ENCODE results near the gene SYNPO2. TPM values are rescaled to one million over a fixed set of nuclear protein-coding genes. Genes with fewer than 3 reads are reported as not detected.
A peak's percentile ranks its signal among the peaks of the same experiment; 100 is the strongest.

Gene SYNPO2
- total RNA-seq, 1 donor from 2014 or later, result 381 TPM

DNA sequence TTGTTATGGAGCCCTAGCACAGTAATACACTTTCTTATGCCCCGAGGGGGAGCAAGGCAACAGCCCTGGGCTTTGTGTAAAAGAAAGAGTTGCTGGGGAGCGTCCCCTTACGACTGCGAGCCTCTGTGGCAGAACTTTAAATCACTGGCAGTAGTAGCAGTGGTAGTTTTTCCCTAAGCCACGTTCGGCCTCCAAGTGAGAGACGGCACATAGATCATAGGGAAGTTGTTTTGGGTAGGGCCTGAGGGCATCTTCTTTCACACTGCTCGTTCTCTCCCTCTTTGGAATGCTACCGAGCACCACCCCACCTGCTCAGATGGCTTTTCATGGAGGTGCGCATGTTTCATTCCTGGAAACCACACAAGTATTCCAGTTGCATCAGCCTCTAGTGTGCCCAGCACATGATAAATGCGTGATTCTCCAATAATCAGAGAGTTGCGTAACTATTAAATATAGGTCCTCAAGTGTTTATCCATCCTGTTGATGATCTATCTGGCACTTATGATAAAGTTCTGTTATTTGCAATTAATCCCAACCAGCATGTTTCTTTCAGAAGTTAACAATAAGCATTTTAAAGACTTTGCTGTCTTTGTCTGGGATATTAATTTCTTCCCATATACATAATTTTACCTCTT, 7.0 kb upstream of the SYNPO2 start:
- DNase-seq (ENCODE audit: low spot score), result no peak

DNA sequence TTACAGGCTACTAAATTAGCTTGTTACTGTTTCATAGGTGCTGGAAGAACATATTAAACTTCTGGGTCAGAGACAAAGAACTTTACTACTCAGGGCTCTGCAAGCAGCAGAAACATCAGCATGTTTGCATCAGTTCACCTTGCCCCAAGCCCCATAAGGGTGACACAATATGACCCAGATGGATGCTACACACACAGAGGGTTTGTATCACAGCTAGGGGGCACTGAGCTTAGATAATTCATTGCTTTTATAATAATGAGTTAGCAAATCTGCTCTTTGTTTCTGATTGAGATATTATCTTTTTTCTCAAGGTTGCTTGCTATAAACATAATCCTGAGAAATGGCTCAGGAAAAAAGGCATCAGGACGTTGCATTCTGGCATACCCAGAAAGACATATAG, 4.8 kb upstream of the SYNPO2 start:
- no peak for DNase-seq (ENCODE audit: low spot score)

DNA sequence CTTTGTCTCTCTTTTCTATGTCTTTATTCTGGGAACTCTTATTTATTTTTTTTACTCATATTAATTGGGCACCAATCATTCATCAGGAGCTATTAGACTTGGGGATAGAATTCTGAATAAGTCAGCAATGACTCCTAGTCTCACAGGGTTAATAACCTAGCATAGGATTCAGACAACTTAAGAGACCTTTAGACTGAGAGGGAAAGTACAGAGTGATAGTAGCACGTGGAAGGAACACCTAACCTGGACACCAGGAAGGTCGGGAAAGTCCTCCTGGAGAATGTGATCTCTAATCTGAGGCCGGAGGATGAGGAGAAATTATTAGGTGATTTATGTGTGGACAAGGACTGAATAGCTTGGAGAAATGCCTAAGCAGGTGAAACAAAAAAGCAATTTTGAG, 3.9 kb upstream of the SYNPO2 start:
- no peak for DNase-seq (ENCODE audit: low spot score)

DNA sequence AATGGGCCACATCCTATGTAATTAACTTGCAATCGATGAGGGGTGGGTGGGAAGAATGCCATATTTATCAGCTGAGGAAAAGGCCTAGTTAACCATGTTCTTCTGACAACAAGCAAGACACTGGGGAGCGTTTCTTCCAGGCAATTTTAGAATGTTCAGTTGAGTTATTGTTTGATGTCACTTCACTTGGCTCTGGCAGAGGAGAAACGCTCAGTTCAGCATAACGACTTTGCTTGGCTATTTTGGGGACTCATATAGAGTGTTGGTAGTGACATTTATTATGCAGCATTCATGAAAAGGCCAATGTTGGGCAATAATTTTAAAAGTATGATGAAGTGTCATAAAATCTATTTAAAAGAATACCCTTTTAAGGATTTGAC, 648 bp downstream of the SYNPO2 start:
- no peak for DNase-seq (ENCODE audit: low spot score)

DNA sequence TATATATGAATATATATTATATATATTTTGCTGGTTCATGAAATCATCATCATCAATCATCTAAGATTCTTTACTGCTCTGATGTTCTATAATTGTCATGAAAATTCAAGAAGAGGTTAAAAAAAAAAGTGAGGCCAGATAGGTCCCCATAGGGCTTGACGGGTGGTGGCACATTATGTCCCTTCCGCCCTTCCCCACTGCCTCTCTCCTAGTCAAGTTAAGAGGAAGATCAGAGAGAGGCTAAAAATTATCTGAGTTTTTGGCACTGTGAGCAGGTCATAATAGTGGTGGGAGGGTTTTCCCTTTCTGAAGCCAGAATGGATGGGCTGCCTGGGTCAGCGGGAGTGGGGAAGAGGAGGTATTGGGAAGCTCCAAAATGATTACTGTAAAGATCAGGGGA, 5.4 kb downstream of the SYNPO2 start:
- no peak for DNase-seq (ENCODE audit: low spot score)

DNA sequence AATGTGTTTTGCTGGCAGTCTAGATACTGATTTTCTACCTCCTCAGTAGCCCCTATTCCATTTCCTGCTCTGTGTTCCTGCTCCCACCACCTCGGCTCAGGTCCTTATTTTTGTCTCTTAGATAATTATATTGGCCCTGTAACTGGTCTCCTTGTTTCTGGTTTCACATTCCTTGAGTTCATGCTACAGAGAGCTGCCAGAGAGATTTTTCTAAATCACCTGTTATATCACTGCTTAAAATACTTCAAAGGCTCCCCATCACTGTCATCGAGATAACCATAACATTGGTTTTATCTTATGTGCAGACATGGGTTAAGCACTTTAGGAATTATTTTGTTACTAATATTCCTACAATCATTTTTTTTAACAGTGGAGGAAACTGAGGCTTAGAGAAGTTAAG, 9.6 kb downstream of the SYNPO2 start:
- DNase-seq (ENCODE audit: low spot score), result no peak

DNA sequence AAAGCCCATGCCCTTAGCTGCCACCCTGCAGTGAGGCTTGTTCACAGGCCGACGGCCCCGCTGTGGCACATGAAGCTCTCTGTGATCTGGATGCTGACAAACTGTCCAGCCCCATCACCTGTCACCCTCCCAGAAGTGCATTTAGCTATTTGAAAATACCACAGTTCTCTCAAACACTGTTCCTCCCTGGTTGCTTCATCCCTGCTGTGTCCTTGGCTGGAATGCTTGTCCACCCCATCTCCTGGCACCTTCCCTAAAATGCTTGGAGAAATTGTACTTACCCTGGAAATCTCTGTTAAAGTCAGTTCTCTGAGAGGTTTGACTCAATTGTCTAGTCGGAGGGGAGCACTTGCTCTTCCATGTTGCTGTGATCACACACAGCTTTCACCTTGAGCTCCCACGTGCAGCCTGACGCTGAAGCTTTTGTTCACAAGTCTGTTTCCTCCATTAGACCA, 10.1 kb downstream of the SYNPO2 start:
- no peak for DNase-seq (ENCODE audit: low spot score)

DNA sequence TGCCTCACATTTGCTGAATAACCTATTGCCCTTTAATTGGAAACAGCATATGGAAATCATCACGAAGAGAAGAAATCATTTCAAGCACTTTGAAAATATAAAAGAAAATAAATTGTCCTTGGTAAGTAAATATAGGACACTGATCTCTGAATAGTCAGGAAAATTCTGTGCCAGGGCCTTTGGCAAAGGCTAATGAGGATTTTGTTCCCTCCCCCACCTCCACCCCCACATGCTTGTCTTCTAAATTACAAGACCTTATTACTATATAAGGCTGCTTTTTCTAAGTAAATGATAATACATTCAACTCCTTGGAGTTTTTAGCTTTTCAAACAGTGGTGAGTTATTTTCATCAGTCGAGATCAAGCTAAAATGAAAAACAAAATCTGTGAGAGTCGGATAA, 15.8 kb downstream of the SYNPO2 start:
- DNase-seq (ENCODE audit: low spot score), result no peak

DNA sequence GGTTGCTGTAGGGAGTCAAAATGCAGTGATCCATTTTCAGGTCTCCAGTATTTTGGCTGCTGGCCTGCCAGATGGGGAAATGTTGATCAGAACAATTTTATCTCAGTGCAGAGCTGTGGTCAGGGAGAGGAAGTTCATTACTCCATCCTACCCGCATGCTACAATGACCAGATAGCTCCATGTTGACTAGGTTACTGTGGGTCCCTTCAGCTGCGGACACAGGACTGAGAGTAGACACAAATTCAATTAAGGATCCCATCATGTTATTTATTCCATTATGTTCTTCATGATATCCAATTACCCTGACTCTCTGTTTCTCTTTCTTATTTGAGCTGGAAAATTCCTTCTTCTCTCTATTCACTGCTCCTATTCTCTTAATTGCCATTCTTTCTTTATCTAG, 16.3 kb downstream of the SYNPO2 start:
- DNase-seq (ENCODE audit: low spot score), result no peak

DNA sequence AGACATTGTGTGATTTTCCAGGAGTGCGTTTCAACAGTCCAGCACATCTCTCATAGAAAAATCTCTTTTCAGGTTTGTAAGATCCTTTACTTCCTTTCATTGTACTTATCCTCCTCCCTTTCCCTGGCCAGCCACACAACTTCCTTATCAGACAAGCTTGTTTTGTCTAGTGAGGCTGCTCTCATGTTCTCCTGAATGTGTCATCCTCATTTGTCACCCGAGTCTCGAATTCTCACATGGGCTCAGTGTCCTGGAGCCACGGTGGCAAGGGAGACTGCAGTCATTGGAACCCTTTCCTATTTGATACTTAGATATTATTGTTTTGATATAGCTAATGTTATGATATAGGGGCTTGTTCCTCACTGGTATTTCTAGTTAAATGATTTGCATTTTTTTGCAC, 16.9 kb downstream of the SYNPO2 start:
- no peak for DNase-seq (ENCODE audit: low spot score)

DNA sequence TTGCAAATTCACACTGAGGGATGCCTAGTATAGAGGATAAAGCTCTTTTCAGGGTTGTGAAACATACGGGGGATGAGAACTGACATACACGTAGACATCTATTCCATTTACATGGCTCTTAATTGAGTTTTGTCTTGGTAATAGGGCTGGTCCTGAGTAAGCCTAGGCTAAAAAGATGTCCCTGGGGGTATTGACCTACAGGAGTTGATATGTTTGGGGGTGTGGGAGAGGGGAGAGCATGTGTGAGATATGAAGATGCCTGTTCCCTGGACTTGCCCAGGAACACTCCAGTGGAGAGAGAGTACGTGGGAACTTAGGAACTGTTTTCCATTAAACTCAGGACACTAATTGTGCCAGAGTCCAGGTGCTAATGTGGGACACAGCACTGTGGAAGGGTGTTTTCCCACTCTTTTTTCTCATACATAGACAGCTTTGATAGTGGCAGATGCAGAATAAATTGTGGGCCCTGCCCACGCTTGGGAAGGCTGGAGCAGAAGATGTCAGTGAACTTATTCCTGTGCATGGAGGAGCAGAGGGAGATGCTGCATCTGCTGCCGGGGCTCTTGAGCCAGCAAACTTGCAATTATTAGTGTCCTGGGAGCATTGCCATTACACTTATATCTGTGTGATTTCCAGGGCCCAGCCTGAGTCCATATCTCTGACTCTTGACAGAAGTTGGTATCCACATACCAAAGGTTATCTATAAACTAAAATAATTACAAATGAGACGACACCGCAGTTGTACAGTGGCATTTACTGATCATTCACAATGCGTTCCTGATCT, 20.7 kb downstream of the SYNPO2 start:
- no peak for DNase-seq (ENCODE audit: low spot score)

DNA sequence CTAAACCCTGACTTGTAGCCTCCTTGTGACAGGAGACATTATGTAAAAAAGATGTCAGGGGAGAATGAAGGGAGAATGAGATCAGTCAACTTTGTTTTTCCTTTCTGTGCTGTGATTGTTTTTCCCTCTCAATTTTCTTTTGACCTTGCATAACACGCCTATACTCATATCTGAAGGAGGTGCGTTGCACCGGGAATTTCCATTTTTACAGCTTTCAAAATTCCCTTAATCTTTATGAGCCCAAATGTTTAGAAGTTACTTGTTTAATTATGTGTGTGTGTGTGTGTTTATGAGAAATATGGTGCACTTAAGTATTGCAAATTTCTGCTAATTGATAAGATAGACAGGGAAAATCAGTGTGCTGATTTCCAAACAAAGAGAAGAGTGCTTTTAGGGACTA, 21.6 kb downstream of the SYNPO2 start:
- no peak for DNase-seq (ENCODE audit: low spot score)

DNA sequence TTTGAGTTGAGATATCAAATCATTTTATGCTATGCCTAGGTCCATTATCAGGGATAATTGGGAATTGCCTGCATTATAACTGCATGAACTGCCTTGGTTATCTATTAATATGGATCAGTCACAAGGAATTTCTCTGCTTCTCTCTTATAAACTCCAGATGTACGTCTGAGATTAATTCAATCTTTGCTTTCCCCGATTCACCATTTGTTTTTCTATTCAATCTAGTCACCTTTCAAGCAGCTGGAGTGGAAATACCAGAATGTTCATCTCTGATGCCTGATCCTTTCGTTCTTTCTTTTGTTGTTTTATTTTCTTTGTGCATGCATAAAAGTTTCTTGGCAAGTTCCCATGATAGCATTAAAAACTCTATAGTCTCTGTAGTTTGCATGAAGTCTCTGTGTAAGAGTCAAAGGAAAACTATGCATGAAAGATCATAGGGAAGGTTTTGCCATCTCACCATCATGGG, 22.6 kb downstream of the SYNPO2 start:
- no peak for DNase-seq (ENCODE audit: low spot score)

DNA sequence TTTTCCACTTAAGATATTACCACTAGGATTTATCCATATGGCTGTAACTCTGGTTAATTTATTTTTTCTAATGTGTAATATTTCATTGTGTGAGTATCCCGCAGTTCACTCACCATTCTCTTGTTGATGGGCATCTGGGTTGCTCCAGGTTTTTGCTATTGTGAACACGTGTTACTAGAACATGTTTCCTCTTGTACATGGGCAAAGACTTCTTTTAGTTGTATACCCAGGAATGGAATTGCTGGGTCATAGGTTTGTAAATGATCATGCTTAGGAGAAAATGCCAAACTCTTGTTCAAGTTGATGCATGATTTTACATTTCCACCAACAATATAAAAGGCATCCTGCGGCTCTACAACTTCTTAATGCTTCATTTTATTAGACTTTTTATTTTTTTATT, 26.8 kb downstream of the SYNPO2 start:
- no peak for DNase-seq (ENCODE audit: low spot score)

DNA sequence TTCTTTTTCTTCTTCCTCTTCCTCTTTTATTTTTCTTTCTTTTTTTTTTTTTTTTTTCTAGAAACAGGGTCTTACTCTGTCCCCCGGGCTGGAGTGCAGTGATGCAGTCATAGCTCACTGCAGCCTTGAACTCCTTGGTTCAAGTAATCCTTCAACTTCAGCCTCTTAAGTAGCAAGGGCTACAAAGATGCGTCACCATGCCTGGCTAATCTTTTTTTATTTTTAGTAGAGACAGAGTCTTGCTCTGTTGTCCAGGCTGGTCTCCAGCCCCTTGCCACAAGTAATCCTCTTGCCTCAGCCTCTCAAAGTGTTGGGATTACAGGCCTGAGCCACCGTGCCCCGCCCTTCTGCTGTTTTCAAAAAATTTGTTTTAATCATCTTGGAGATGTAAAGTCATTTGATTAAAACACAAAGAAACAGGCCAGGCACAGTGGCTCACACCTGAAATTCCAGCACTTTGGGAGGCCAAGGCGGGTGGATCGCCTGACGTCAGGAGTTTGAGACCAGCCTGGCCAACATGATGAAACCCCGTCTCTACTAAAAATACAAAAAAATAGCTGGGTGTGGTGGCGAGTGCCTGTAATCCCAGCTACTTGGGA, 28.1 kb downstream of the SYNPO2 start:
- DNase-seq (ENCODE audit: low spot score), result no peak

DNA sequence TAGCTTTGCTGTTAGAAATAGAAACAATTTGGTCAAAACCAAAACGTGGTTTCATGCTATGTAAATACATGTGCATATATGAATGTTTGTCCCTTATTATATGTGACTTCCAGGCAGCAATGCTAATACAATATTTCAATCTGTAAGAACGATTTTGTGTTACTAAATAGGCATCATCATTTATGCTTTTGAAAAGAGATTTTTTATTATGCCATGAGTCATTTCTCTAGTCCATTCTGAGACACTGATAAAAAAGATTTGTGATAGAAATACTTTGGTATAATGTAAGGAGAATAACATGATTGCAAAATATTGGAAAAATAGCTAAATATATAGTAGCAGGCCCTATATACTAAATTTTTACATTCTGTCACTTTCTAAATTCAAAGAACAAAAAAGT, 28.9 kb downstream of the SYNPO2 start:
- DNase-seq (ENCODE audit: low spot score), result no peak

DNA sequence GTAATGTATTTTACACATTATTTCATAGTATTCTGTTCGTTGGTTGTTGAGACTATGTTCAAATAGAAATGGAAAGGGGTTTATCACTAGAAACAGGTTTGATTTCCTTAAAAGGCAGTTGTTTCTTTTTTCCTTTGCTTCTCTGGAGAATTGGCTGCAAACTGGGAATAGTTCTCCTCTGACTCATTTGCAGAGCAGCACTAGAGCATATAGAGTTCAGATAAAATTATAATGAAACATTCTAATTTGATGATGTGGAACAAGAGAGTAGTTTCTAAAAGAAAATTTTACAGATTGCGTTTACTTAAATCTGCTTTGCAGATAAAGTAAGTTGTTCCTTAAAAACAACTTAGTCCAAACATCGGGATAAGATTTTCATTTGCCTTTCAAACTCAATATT, 29.7 kb downstream of the SYNPO2 start:
- no peak for DNase-seq (ENCODE audit: low spot score)

DNA sequence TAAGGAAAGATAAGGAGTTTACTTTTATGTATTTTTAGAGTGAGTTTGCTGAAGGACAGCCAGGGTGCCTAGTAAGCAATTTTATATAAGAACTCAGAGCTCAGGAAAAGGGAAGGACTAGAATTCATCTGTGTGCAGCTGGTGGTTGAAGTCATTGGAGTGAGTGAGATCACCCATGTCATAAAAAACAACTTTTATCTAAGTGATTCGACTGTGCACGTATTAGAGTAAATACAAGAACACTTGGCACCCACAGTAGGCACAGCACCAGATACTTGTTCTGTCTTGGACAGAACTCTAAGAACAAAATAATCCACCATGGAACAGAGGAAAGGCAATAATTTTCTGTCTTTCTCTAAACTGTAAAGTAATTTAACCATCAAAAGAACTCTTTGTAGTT, 31.6 kb downstream of the SYNPO2 start:
- no peak for DNase-seq (ENCODE audit: low spot score)

DNA sequence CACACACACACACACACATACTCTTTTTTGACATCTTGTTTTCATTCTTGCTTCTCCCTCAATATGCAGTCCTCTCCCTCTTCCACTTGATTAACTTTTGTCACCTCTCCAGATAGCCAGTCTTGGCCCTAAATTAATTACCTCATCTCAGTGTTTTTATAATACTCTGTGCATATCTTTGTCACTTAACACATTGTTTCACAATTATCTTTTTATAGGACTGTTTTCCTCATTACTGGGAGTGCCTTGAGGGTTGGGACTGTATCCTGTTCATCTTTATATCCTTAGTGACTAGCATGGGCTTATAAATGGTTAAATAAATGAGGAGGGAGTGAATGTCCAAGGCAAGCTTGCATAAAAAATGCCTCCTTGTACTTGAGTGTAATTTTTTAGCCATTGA, 33.1 kb downstream of the SYNPO2 start:
- no peak for DNase-seq (ENCODE audit: low spot score)

DNA sequence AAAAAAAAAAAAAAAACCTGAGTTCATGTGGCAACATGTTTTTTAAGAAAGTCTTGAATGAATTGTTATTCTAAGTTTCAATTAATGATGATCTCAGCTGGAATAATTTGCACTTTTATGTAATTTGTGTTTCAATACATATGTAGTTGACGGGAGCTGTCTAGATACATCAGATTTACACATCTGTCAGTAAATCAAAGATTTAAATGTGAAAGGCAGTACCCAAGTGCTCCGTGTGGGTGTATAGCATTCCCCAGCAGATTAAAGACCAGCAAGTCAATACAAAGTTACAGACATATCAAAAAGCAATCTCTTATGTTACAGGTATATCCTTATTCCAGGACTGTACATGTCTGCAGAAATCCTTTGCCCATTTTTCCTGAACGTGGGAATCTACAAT, 35.2 kb downstream of the SYNPO2 start:
- no peak for DNase-seq (ENCODE audit: low spot score)

DNA sequence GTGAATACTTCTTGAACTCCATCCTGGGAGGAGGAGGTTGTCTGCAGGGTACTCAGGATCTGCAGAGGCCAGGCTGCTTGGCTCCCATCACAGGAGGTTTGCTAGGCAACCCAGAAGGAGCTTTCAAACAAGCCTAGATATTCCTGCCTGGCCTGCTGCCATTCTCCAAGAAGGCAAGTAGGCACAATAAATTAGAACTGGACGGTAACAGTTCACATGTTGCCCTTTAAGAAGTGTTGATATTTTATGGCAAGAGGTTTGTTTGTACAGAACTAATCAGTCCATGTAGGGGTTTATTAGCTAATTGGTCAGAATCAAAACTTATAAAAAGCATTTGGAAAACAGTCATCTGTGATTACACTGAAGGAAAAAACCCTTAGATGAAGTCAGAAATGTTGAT, 39.3 kb downstream of the SYNPO2 start:
- DNase-seq (ENCODE audit: low spot score), result peak; percentile 63

DNA sequence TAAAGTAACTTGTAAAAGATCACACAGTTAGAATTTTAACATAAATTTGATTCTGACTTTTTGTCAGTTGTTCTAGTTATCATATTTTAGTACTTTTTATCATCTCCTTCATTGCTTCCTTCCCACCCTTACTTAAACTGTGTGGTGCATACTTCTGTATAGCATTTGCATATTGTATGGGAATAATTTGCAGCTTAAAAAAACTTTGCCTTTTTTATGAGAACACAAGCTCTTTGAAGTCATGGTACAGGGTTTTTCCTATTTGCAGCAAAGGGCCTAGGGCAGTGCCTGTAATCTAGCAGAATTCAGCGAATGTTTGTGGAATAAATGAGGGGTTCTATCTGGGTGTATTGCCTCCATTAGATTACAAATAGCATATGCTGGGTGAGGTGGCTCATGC, 41.6 kb downstream of the SYNPO2 start:
- no peak for DNase-seq (ENCODE audit: low spot score)

DNA sequence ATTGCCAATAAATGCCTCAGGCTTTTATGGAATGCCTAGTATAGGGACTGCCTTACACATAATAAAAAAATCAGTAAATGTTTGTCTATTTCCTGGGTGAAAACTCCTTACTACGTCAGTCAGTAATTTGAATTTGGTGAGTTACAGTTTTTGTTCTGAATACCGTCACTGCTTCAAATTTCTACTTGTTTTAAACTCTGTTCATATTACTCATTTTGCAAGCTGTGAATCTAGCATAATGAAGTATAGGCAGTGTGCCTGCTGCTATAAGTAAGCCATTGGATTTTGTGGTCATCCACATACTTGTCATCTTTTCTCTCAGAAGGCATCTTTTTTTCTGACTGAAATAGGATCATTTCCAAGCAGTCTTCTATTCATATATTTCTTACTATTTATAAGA, 43.1 kb downstream of the SYNPO2 start:
- no peak for DNase-seq (ENCODE audit: low spot score)

Data from ureter (tissue), 1 donor.